Liver (tissue), 9 donors: ENCODE measurements around the gene PRXL2A. TPM values are rescaled to one million over a fixed set of nuclear protein-coding genes. Genes with fewer than 3 reads are reported as not detected.
A peak's percentile ranks its signal among the peaks of the same experiment; 100 is the strongest.

Experiments
- DNase-seq: peaks from one replicate; pipeline ENCODE4 v3.0.0-alpha.2; 2017; ENCODE audit warnings: low spot score
- H3K27ac ChIP-seq, 2 donors: one replicate each; pipeline ENCODE4 v1.7.0; 2013; ENCODE audit warnings: inconsistent platforms in 2 of 2, low read length in 2 of 2, control low read depth in 1 of 2, low read depth in 1 of 2, mild to moderate bottlenecking in 1 of 2
- H3K27me3 ChIP-seq, 4 donors: one replicate each; pipeline versions ENCODE4 v1.6.1 to v1.7.0; 2013; ENCODE audit warnings: low read length in 3 of 4, inconsistent platforms in 1 of 4, mild to moderate bottlenecking in 1 of 4, moderate library complexity in 1 of 4; ENCODE audit not compliant: control insufficient read depth in 4 of 4, insufficient read depth in 4 of 4
- H3K36me3 ChIP-seq, 4 donors: one replicate each; pipeline versions ENCODE4 v1.6.1 to v1.7.0; 2013; ENCODE audit warnings: low read length in 3 of 4, mild to moderate bottlenecking in 3 of 4, low read depth in 1 of 4, moderate library complexity in 1 of 4; ENCODE audit not compliant: control insufficient read depth in 4 of 4, insufficient read depth in 3 of 4
- H3K4me1 ChIP-seq, 4 donors: one replicate each; pipeline versions ENCODE4 v1.6.1 to v1.7.0; 2013; ENCODE audit warnings: low read length in 3 of 4, mild to moderate bottlenecking in 3 of 4, moderate library complexity in 1 of 4; ENCODE audit not compliant: control insufficient read depth in 4 of 4, insufficient read depth in 4 of 4
- H3K4me3 ChIP-seq, 3 donors: one replicate each; pipeline versions ENCODE4 v1.6.1 to v1.7.0; 2013; ENCODE audit warnings: low read length in 3 of 3, control low read depth in 1 of 3, low read depth in 1 of 3, mild to moderate bottlenecking in 1 of 3
- H3K9ac ChIP-seq, 2 donors: one replicate each; pipeline ENCODE4 v1.7.0; 2013; ENCODE audit warnings: low read length in 2 of 2, mild to moderate bottlenecking in 2 of 2, moderate library complexity in 2 of 2, control low read depth in 1 of 2, low read depth in 1 of 2
- H3K9me3 ChIP-seq, 4 donors: one replicate each; pipeline versions ENCODE4 v1.6.1 to v1.7.0; 2013; ENCODE audit warnings: low read length in 3 of 4; ENCODE audit not compliant: control insufficient read depth in 4 of 4
- FOXA1 ChIP-seq: IDR thresholded peaks from 2 replicates; pipeline ENCODE4 v1.6.1; 2016; ENCODE audit warnings: antibody characterized with exemption
- FOXA2 ChIP-seq: IDR thresholded peaks from 2 replicates; pipeline ENCODE4 v1.6.1; 2016; ENCODE audit warnings: antibody characterized with exemption
- GABPA ChIP-seq, 2 donors: IDR thresholded peaks in 1 of 2; conservative IDR thresholded peaks in 1 of 2; 2 replicates each; pipeline ENCODE4 v1.6.1; 2016; ENCODE audit warnings: antibody characterized with exemption in 2 of 2, mild to moderate bottlenecking in 1 of 2, moderate library complexity in 1 of 2
- HNF4A ChIP-seq, 2 donors: conservative IDR thresholded peaks; 2 replicates each; pipeline ENCODE4 v1.6.1; 2016; ENCODE audit warnings: antibody characterized with exemption in 2 of 2, mild to moderate bottlenecking in 2 of 2
- HNF4G ChIP-seq: IDR thresholded peaks from 2 replicates; pipeline ENCODE4 v1.6.1; 2016; ENCODE audit warnings: antibody characterized with exemption
- JUND ChIP-seq, 2 donors: IDR thresholded peaks; 2 replicates each; pipeline ENCODE4 v1.6.1; 2016; ENCODE audit warnings: antibody characterized with exemption in 2 of 2
- NR2F2 ChIP-seq: IDR thresholded peaks from 2 replicates; pipeline ENCODE4 v1.6.1; 2016; ENCODE audit warnings: antibody characterized with exemption
- RAD21 ChIP-seq, 2 donors: IDR thresholded peaks; 2 replicates each; pipeline ENCODE4 v1.6.1; 2016; ENCODE audit warnings: antibody characterized with exemption in 2 of 2, mild to moderate bottlenecking in 2 of 2
- RXRA ChIP-seq, 2 donors: IDR thresholded peaks; 2 replicates each; pipeline ENCODE4 v1.6.1; 2017 to 2018; ENCODE audit warnings: antibody characterized with exemption in 2 of 2, mild to moderate bottlenecking in 1 of 2
- SP1 ChIP-seq: IDR thresholded peaks from 2 replicates; pipeline ENCODE4 v1.6.1; 2018; ENCODE audit warnings: antibody characterized with exemption, mild to moderate bottlenecking
- TAF1 ChIP-seq: conservative IDR thresholded peaks from 2 replicates; pipeline ENCODE4 v1.6.1; 2016; ENCODE audit warnings: antibody characterized with exemption, mild to moderate bottlenecking
- YY1 ChIP-seq: IDR thresholded peaks from 2 replicates; pipeline ENCODE4 v1.6.1; 2016; ENCODE audit warnings: antibody characterized with exemption, mild to moderate bottlenecking
- WGBS: extraction: QIAGEN DNeasy Blood & Tissue Kit; methylation state at CpG from one replicate; pipeline ENCODE4 v1.1.7; 2013; 5-methylcytosine and 5-hydroxymethylcytosine counted together
- polyA plus RNA-seq, 2 donors: library from polyadenylated mRNA; stranded (reverse) in 1 of 2; unstranded in 1 of 2; fragments of 200-250 nt in 1 of 2; fragments of >200 nt in 1 of 2; fragmentation: Nextera tagmentation in 1 of 2; extraction: Ambion mirVana in 1 of 2; gene quantifications; one replicate each; pipeline versions ENCODE4 v1.2.1 to v1.2.3, GENCODE V29; 2013 to 2015
- total RNA-seq, 2 donors: library from RNA; depleted of rRNA; stranded (reverse); fragments of >200 nt; gene quantifications; one replicate each; pipeline ENCODE4 v1.2.3, GENCODE V29; 2014
- TF ChIP-seq, protein P1 (sequence below): IDR thresholded peaks from 2 replicates; pipeline ENCODE4 v1.6.1; 2016; ENCODE audit warnings: antibody characterized with exemption
- TF ChIP-seq, protein P2 (sequence below): IDR thresholded peaks from 2 replicates; pipeline ENCODE4 v1.6.1; 2016; ENCODE audit warnings: antibody characterized with exemption, mild to moderate bottlenecking
- TF ChIP-seq, protein P3 (sequence below): IDR thresholded peaks from 2 replicates; pipeline ENCODE4 v1.6.1; 2016; ENCODE audit warnings: antibody characterized with exemption
- TF ChIP-seq, protein P4 (sequence below): IDR thresholded peaks from 2 replicates; pipeline ENCODE4 v1.6.1; 2016; ENCODE audit warnings: antibody characterized with exemption
- TF ChIP-seq, protein P5 (sequence below): fragments of 150-350 bp; IDR thresholded peaks from 2 replicates; pipeline ENCODE4 v1.5.1; 2017; ENCODE audit warnings: improper control_type of control experiment, low read depth, low read length; ENCODE audit not compliant: missing input control
- donor health status: healthy.
- donor health status: healthy.
- donor health status: healthy.
- donor health status: healthy.
- donor health status: healthy.

Gene PRXL2A
- total and polyA plus RNA-seq, 4 donors = 48.5 to 87.4 (median 54.1) TPM

DNA sequence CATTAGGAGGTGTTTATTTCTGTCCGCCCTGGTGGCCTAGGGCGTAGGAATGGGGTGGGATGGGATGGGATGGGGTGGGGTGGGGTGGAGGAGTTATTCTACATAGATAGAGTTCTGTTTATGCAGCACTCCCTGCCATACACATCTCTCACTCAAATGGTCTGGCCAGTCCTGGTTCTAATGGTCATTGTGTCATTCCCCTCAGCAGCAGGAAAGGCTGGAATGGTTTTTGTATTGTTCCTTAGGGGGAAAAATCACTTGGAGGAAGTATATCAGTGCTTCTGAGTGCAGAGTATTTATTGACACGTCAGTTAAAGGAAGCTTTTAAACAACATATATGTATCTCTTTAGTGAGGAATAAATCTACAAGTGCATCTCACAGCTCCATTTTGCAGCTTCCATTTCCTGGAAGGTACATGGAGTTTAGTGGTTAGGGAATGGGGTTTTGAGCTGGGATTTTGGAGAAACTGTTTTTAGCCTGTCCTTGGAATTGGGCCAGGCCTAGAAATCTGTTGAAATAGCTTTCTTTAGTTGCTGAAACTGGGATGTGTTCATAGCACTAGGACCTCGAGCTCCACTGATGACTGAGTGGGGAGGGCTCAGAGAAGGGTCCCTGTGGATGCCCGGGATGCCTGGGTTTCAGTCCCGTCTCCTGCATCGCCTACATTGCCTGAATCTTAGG, 54.1 kb downstream of the PRXL2A start:
- WGBS = 55% methylated on average over 7 of the region's 7 CpGs
- Histone ChIP-seq H3K36me3 (no peaks in the 10 kb centered on the region), H3K4me3 (no peak overlapping the region), H3K4me1 (peaks cover 13 to 62% (median 43%) of the 10 kb centered on the region in 4 donors), H3K9me3 (no peaks in the 10 kb centered on the region), H3K9ac (no peak overlapping the region), H3K27me3 (no peaks in the 10 kb centered on the region), H3K27ac (peak overlapping the region in 1 of 2 donors; percentile 38)
- TF ChIP-seq, protein P1, sequence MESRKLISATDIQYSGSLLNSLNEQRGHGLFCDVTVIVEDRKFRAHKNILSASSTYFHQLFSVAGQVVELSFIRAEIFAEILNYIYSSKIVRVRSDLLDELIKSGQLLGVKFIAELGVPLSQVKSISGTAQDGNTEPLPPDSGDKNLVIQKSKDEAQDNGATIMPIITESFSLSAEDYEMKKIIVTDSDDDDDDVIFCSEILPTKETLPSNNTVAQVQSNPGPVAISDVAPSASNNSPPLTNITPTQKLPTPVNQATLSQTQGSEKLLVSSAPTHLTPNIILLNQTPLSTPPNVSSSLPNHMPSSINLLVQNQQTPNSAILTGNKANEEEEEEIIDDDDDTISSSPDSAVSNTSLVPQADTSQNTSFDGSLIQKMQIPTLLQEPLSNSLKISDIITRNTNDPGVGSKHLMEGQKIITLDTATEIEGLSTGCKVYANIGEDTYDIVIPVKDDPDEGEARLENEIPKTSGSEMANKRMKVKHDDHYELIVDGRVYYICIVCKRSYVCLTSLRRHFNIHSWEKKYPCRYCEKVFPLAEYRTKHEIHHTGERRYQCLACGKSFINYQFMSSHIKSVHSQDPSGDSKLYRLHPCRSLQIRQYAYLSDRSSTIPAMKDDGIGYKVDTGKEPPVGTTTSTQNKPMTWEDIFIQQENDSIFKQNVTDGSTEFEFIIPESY = no peak
- TF ChIP-seq HNF4A (conservative IDR thresholded peaks at IDR 0.05) (no peak), NR2F2 (no peak), FOXA2 (no peak), SP1 (no peak), RAD21 (IDR thresholded peaks at IDR 0.05) (no peak), JUND (IDR thresholded peaks at IDR 0.05) (no peak), TAF1 (no peak), FOXA1 (no peak), HNF4G (no peak), GABPA (IDR thresholded peaks at IDR 0.05 in 1 of 2, conservative IDR thresholded peaks at IDR 0.05 in 1 of 2) (no peak), YY1 (no peak), RXRA (IDR thresholded peaks at IDR 0.05) (no peak)
- TF ChIP-seq, protein P2, sequence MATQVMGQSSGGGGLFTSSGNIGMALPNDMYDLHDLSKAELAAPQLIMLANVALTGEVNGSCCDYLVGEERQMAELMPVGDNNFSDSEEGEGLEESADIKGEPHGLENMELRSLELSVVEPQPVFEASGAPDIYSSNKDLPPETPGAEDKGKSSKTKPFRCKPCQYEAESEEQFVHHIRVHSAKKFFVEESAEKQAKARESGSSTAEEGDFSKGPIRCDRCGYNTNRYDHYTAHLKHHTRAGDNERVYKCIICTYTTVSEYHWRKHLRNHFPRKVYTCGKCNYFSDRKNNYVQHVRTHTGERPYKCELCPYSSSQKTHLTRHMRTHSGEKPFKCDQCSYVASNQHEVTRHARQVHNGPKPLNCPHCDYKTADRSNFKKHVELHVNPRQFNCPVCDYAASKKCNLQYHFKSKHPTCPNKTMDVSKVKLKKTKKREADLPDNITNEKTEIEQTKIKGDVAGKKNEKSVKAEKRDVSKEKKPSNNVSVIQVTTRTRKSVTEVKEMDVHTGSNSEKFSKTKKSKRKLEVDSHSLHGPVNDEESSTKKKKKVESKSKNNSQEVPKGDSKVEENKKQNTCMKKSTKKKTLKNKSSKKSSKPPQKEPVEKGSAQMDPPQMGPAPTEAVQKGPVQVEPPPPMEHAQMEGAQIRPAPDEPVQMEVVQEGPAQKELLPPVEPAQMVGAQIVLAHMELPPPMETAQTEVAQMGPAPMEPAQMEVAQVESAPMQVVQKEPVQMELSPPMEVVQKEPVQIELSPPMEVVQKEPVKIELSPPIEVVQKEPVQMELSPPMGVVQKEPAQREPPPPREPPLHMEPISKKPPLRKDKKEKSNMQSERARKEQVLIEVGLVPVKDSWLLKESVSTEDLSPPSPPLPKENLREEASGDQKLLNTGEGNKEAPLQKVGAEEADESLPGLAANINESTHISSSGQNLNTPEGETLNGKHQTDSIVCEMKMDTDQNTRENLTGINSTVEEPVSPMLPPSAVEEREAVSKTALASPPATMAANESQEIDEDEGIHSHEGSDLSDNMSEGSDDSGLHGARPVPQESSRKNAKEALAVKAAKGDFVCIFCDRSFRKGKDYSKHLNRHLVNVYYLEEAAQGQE = no peak
- TF ChIP-seq, protein P3, sequence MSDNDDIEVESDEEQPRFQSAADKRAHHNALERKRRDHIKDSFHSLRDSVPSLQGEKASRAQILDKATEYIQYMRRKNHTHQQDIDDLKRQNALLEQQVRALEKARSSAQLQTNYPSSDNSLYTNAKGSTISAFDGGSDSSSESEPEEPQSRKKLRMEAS = no peak
- TF ChIP-seq, protein P4, sequence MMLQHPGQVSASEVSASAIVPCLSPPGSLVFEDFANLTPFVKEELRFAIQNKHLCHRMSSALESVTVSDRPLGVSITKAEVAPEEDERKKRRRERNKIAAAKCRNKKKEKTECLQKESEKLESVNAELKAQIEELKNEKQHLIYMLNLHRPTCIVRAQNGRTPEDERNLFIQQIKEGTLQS = no peak
- TF ChIP-seq, protein P5, sequence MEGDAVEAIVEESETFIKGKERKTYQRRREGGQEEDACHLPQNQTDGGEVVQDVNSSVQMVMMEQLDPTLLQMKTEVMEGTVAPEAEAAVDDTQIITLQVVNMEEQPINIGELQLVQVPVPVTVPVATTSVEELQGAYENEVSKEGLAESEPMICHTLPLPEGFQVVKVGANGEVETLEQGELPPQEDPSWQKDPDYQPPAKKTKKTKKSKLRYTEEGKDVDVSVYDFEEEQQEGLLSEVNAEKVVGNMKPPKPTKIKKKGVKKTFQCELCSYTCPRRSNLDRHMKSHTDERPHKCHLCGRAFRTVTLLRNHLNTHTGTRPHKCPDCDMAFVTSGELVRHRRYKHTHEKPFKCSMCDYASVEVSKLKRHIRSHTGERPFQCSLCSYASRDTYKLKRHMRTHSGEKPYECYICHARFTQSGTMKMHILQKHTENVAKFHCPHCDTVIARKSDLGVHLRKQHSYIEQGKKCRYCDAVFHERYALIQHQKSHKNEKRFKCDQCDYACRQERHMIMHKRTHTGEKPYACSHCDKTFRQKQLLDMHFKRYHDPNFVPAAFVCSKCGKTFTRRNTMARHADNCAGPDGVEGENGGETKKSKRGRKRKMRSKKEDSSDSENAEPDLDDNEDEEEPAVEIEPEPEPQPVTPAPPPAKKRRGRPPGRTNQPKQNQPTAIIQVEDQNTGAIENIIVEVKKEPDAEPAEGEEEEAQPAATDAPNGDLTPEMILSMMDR = no peak
- no peak for DNase-seq
